Bronchial epithelial cell (primary cell): Measurements from ENCODE around the gene HOMER3. TPM values are rescaled to one million over a fixed set of nuclear protein-coding genes. Genes with fewer than 3 reads are reported as not detected.
A peak's percentile ranks its signal among the peaks of the same experiment; 100 is the strongest.
"Not testable (repeated sequence)": the region's sequence is repeated elsewhere in the genome, so short reads cannot be mapped to it uniquely, and the experiment has no call there.

Experiments
- DNase-seq: peaks from one replicate; pipeline ENCODE4 v3.0.0-alpha.2; 2010; ENCODE audit warnings: low read depth
- FAIRE-seq: peaks from 2 replicates; lab custom pipeline; 2011; peaks lifted over from hg19 to GRCh38; lab: Jason Lieb, UNC
- H3K27me3 ChIP-seq: 2 replicates; pipeline ENCODE4 v1.5.1; 2011; ENCODE audit warnings: low read length; ENCODE audit not compliant: control insufficient read depth, insufficient read depth
- H3K36me3 ChIP-seq: 2 replicates; pipeline ENCODE4 v1.5.1; 2011; ENCODE audit warnings: low read length; ENCODE audit not compliant: control insufficient read depth, insufficient read depth
- H3K4me3 ChIP-seq: 2 replicates; pipeline ENCODE4 v1.5.1; 2011; ENCODE audit warnings: mild to moderate bottlenecking, low read depth, low read length, control low read depth
- CTCF ChIP-seq: IDR thresholded peaks from 2 replicates; pipeline ENCODE4 v1.5.1; 2011; ENCODE audit warnings: mild to moderate bottlenecking, moderate library complexity, low read length, control low read depth, inconsistent platforms; ENCODE audit not compliant: insufficient read depth, severe bottlenecking
- total RNA-seq: library from RNA; depleted of rRNA; stranded (reverse); fragments of >200 nt; gene quantifications from 2 replicates; pipeline ENCODE4 v1.2.1, GENCODE V29; 2014

Gene HOMER3
- total RNA-seq, 1 donor from 2014 or later, result 129 TPM

GRCh38 chr19:18964121-18964520, 23.1 kb upstream of the HOMER3 start:
- no peak for FAIRE-seq
- TF ChIP-seq CTCF, result no peak
- no peak for DNase-seq
- Histone ChIP-seq H3K36me3 (no peaks in the 10 kb centered on the region), H3K27me3 (no peaks in the 10 kb centered on the region), H3K4me3 (no peak overlapping the region)

GRCh38 chr19:18961767-18962620, 21.0 kb upstream of the HOMER3 start:
- H3K27me3 ChIP-seq, result no peaks in the 10 kb centered on the region
- TF ChIP-seq CTCF, result no peak
- DNase-seq (no peak), FAIRE-seq (no peak)
- H3K4me3 ChIP-seq, result no peak overlapping the region
- no peaks in the 10 kb centered on the region for H3K36me3 ChIP-seq

GRCh38 chr19:18960370-18960769, 19.4 kb upstream of the HOMER3 start:
- Histone ChIP-seq H3K36me3 (no peaks in the 10 kb centered on the region), H3K4me3 (no peak overlapping the region), H3K27me3 (no peaks in the 10 kb centered on the region)
- FAIRE-seq, result no peak
- no peak for DNase-seq
- TF ChIP-seq CTCF, result no peak

- TF ChIP-seq CTCF, result no peak
- DNase-seq (no peak), FAIRE-seq (no peak)
- Histone ChIP-seq H3K4me3 (no peak overlapping the region), H3K27me3 (no peaks in the 10 kb centered on the region), H3K36me3 (no peaks in the 10 kb centered on the region)
Observed at GRCh38 chr19:18955042-18955441, 14.0 kb upstream of the HOMER3 start.

- H3K36me3 ChIP-seq, result no peaks in the 10 kb centered on the region
- TF ChIP-seq CTCF, result no peak
- FAIRE-seq (no peak), DNase-seq (no peak)
- H3K27me3 ChIP-seq, result no peaks in the 10 kb centered on the region
- no peak overlapping the region for H3K4me3 ChIP-seq
Observed at GRCh38 chr19:18954094-18954493, 13.1 kb upstream of the HOMER3 start.

GRCh38 chr19:18952364-18953003, 11.5 kb upstream of the HOMER3 start:
- DNase-seq, result peak; percentile 78
- not testable (repeated sequence) for H3K36me3 ChIP-seq, H3K4me3 ChIP-seq, H3K27me3 ChIP-seq, FAIRE-seq
